Osteoblast (primary cell): Measurements from ENCODE around the gene STRN3. TPM values are rescaled to one million over a fixed set of nuclear protein-coding genes. Genes with fewer than 3 reads are reported as not detected.

Experiments used
- DNase-seq: peaks from one replicate; pipeline ENCODE4 v3.0.0; 2011; ENCODE audit warnings: low spot score, mixed read lengths; ENCODE audit not compliant: insufficient read length; ENCODE audit errors: missing footprints
- H2AFZ ChIP-seq: 2 replicates; pipeline ENCODE4 v1.6.0; 2011; ENCODE audit warnings: mild to moderate bottlenecking, low read length
- H3K27ac ChIP-seq: 2 replicates; pipeline ENCODE4 v1.5.1; 2011; ENCODE audit warnings: mild to moderate bottlenecking, low read depth, low read length, moderate library complexity
- H3K27me3 ChIP-seq: 2 replicates; pipeline ENCODE4 v1.6.0; 2012; ENCODE audit warnings: mild to moderate bottlenecking, control low read depth, inconsistent platforms, low read length, moderate library complexity; ENCODE audit not compliant: insufficient read depth
- H3K36me3 ChIP-seq: 2 replicates; pipeline ENCODE4 v1.5.1; 2011; ENCODE audit warnings: mild to moderate bottlenecking, low read length, control low read depth, moderate library complexity; ENCODE audit not compliant: insufficient read depth
- H3K4me1 ChIP-seq: 2 replicates; pipeline ENCODE4 v1.5.1; 2011; ENCODE audit warnings: mild to moderate bottlenecking, low read length, control low read depth, moderate library complexity; ENCODE audit not compliant: insufficient read depth
- H3K4me2 ChIP-seq: 2 replicates; pipeline ENCODE4 v1.6.0; 2011; ENCODE audit warnings: mild to moderate bottlenecking, low read length; ENCODE audit not compliant: insufficient read depth
- H3K4me3 ChIP-seq: fragments of 200-600 bp; sonication (generic); 3 replicates; pipeline ENCODE4 v1.5.1; 2012; ENCODE audit warnings: mild to moderate bottlenecking, low read length, inconsistent platforms; ENCODE audit not compliant: insufficient read depth
- H3K79me2 ChIP-seq: 2 replicates; pipeline ENCODE4 v1.6.0; 2012; ENCODE audit warnings: mild to moderate bottlenecking, low read length, control low read depth, inconsistent platforms; ENCODE audit not compliant: insufficient read depth
- H3K9me3 ChIP-seq: 2 replicates; pipeline ENCODE4 v1.5.1; 2011; ENCODE audit warnings: low read depth, low read length, control low read depth
- H4K20me1 ChIP-seq: 2 replicates; pipeline ENCODE4 v1.6.0; 2012; ENCODE audit warnings: mild to moderate bottlenecking, low read length, control low read depth; ENCODE audit not compliant: insufficient read depth
- small RNA-seq: library from RNA; depleted of rRNA; stranded (forward); fragments of <200 nt; gene quantifications from one replicate; pipeline ENCODE3, GENCODE V24; 2012
- total RNA-seq: library from RNA; depleted of rRNA; stranded (reverse); fragments of >200 nt; gene quantifications from 2 replicates; pipeline ENCODE4 v1.2.3, GENCODE V29; 2012
- TF ChIP-seq, protein P1 (sequence below): IDR thresholded peaks from 2 replicates; pipeline ENCODE4 v1.5.1; 2011; ENCODE audit warnings: mild to moderate bottlenecking, low read depth, low read length, moderate library complexity; ENCODE audit errors: extremely low read depth

The STRN3 gene
- total RNA-seq, 1 donor = 55.7 TPM

DNA sequence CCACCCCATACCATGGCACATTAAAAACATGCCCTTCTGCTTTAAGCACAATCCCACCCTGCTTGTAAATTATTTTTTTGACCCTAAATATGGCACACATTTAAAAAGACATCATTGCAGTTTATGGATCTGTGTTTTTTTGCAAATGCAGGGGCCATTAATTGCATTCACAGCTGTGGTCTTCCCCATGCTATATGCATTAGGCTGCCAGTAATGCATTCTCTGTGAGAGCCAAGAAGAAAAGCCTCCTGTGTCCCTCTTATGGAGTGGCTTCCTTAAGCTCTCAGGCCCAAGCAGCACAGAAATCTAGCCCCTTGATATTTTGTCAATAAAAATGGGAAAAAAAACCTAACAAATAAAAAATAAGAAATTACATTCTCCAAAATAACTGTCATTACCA lies 172.2 kb downstream of the STRN3 start:
- DNase-seq = no peak
- TF ChIP-seq, protein P1, sequence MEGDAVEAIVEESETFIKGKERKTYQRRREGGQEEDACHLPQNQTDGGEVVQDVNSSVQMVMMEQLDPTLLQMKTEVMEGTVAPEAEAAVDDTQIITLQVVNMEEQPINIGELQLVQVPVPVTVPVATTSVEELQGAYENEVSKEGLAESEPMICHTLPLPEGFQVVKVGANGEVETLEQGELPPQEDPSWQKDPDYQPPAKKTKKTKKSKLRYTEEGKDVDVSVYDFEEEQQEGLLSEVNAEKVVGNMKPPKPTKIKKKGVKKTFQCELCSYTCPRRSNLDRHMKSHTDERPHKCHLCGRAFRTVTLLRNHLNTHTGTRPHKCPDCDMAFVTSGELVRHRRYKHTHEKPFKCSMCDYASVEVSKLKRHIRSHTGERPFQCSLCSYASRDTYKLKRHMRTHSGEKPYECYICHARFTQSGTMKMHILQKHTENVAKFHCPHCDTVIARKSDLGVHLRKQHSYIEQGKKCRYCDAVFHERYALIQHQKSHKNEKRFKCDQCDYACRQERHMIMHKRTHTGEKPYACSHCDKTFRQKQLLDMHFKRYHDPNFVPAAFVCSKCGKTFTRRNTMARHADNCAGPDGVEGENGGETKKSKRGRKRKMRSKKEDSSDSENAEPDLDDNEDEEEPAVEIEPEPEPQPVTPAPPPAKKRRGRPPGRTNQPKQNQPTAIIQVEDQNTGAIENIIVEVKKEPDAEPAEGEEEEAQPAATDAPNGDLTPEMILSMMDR = no peak
- Histone ChIP-seq H3K27ac (no peak overlapping the region), H3K4me1 (no peaks in the 10 kb centered on the region), H3K27me3 (no peaks in the 10 kb centered on the region), H2AFZ (no peak overlapping the region), H3K79me2 (no peaks in the 10 kb centered on the region), H3K9me3 (no peaks in the 10 kb centered on the region), H4K20me1 (no peaks in the 10 kb centered on the region), H3K4me3 (no peak overlapping the region), H3K4me2 (no peak overlapping the region), H3K36me3 (no peaks in the 10 kb centered on the region)

DNA sequence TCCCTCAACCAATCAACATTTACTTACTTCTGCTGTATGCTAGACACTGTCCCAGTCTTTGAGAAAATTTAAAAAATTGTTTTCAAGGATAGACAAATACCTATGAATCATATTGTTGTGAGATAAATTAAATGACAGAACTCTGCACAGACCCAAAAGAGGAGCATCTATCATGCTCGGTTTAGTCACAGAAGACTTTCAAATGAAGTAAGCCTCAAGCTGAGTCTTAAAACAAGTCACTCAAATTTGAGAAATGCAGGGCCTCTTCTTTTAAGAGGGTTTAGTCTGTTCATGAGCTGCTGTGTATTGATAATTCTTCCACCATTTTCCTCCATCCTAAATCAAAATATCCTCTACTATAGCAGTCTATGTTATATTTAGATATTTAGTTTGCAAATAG lies 176.2 kb downstream of the STRN3 start:
- Histone ChIP-seq H3K9me3 (no peaks in the 10 kb centered on the region), H4K20me1 (no peaks in the 10 kb centered on the region), H3K36me3 (no peaks in the 10 kb centered on the region), H3K27me3 (peaks cover 3% of the 10 kb centered on the region), H3K79me2 (no peaks in the 10 kb centered on the region), H3K4me3 (no peak overlapping the region), H3K4me1 (no peaks in the 10 kb centered on the region), H3K27ac (no peak overlapping the region), H3K4me2 (no peak overlapping the region), H2AFZ (no peak overlapping the region)
- no peak for DNase-seq
- TF ChIP-seq, protein P1 = no peak

DNA sequence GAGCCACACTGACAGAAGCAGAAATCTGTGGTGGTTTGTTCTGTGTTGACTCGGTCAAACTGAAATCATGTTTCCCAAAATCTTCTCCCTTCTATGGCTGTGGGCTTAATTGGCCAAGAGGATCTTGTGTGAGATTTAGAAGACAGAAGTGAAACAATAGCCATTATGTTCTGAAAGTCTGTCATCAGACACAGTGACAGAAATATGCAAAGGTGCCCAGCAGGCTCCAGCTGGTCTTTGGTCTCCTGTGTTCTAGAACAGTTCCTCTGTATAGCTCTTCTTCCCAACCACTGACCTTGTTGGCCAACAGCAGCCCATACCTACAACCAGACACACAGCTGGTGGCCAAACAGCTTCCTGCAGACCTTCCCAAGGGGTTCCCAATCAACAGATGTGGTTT lies 176.8 kb downstream of the STRN3 start:
- no peak overlapping the region for H3K27ac ChIP-seq
- H4K20me1 ChIP-seq = no peaks in the 10 kb centered on the region
- DNase-seq = no peak
- H3K36me3 ChIP-seq = no peaks in the 10 kb centered on the region
- H3K4me2 ChIP-seq = no peak overlapping the region
- TF ChIP-seq, protein P1 = no peak
- H3K27me3 ChIP-seq = peaks cover 3% of the 10 kb centered on the region
- no peaks in the 10 kb centered on the region for H3K4me1 ChIP-seq
- no peak overlapping the region for H3K4me3 ChIP-seq
- no peaks in the 10 kb centered on the region for H3K79me2 ChIP-seq
- H2AFZ ChIP-seq = no peak overlapping the region
- H3K9me3 ChIP-seq = no peaks in the 10 kb centered on the region

DNA sequence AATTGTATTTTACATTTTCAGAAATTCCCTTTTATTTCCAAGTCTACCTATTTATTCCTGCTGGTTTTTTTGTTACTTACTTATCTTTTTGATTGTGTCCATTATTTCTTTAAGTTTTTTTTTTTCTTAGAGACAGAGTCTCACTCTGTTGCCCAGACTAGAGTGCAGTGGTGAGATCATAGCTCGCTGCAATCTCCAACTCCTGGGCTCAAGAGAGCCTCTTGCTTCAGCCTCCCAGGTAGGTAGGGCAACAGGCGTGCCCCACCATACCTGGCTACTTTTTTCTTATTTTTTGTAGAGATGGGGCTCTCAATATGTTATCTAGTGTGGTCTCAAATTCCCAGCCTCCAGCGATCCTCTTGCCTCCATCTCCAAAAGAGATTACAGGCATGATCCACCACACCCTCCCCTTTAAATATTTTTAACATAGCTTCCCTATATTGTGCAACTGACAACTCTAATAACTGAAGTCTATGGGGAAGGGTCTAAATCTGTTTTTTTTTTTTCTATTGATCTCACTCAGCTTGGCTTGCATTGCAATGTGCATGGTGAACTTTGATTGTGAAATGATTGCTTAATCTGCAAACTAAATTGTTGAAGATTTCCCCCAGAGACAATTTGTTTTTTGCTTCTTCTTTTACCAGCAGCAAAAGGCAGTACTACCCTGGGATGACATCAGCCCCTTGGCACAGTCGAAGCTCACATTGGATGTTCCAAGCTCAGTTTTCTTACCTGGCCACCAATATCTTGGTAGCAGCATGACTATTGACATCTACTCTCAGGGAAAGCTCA lies 177.5 kb downstream of the STRN3 start:
- Histone ChIP-seq H3K9me3 (no peaks in the 10 kb centered on the region), H3K4me1 (no peaks in the 10 kb centered on the region), H3K4me2 (no peak overlapping the region), H3K36me3 (no peaks in the 10 kb centered on the region), H3K79me2 (no peaks in the 10 kb centered on the region), H3K27ac (no peak overlapping the region), H2AFZ (no peak overlapping the region), H3K4me3 (no peak overlapping the region), H3K27me3 (peaks cover 3% of the 10 kb centered on the region), H4K20me1 (no peaks in the 10 kb centered on the region)
- TF ChIP-seq, protein P1 = no peak
- no peak for DNase-seq

Small RNA genes lying within 50 kb of the gene (small RNA-seq; reads per million reads assigned to genes)
- gene HIGD1AP17 (not detected), gene MIR624 (1.9 reads per million, percentile 62 among the genes with 10 or more reads in this experiment)

Other genes starting within 250 kb of the STRN3 start
- 0.29 and 1.1 TPM in 2 replicates for gene COCH, start 151.8 kb downstream of the STRN3 start, total RNA-seq
- gene AP4S1, start 730 bp downstream of the STRN3 start, total RNA-seq = 5.4 and 7.4 TPM in 2 replicates
- gene HECTD1, start 181.4 kb upstream of the STRN3 start, total RNA-seq = 240 and 246 TPM in 2 replicates